GM12892 (cell line): Measurements from ENCODE around the gene TMUB2.

ENCODE experiments used
- POLR2AphosphoS5 ChIP-seq: IDR thresholded peaks from 2 replicates; pipeline ENCODE4 v1.6.1; 2011; ENCODE audit warnings: low read depth, low read length, control low read depth
- TAF1 ChIP-seq: IDR thresholded peaks from 2 replicates; pipeline ENCODE4 v1.6.1; 2011; ENCODE audit warnings: low read depth, mild to moderate bottlenecking, control low read depth, low read length, borderline replicate concordance

DNA sequence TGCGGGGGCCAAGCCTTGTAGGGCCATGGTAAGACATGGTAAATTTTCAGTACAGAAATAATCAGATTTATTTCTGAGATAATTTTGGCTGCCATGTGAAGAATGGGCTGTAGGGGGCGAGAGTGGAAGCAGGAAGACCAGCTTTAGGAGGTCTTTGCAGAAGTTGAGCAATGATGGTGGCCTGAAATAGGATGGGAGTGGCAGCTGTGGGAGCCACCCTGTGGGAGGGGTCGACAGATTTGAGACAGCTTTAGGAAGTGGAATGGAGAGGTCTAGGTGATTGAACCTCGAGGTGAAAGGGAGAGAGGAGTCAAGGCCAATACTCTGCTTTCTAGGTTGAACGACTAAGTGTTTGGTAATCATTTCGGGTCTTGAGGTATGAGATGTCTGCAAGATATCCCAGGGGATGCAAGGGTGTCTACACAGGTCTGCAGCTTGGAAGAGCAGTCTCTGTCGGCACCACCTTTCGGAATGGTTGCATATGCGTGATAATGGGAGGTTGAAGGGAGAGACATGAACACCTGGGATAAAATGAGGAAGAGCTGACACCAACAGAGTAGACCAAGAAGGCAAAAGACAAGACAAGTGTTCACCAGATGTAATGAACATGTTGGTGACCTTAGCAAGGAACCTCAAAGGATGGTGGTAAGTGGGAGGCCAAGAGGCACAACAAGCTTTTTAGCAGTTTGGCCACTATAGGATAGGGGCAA, 17.1 kb downstream of the TMUB2 start:
- TF ChIP-seq TAF1 (no peak), POLR2AphosphoS5 (peak; percentile 19; the same call in 1 of the 2 replicates)
